RCC 7860 (cell line): ENCODE results near the gene WTIP.
A peak's percentile ranks its signal among the peaks of the same experiment; 100 is the strongest.
"Not testable (repeated sequence)": the region's sequence is repeated elsewhere in the genome, so short reads cannot be mapped to it uniquely, and the experiment has no call there.

Source experiments
- DNase-seq: peaks from one replicate; pipeline ENCODE4 v3.0.0-alpha.2; 2015; ENCODE audit warnings: low spot score
- FAIRE-seq: peaks from 2 replicates; lab custom pipeline; 2012; peaks lifted over from hg19 to GRCh38; lab: Jason Lieb, UNC

The WTIP gene

GRCh38 chr19:34502582-34503411, 21.2 kb downstream of the WTIP start:
- FAIRE-seq: no peak
- no peak for DNase-seq

GRCh38 chr19:34503531-34504272, 22.1 kb downstream of the WTIP start:
- no peak for DNase-seq
- no peak for FAIRE-seq

- FAIRE-seq (no peak), DNase-seq (no peak)
Measured at GRCh38 chr19:34504273-34504808, 22.8 kb downstream of the WTIP start.

- DNase-seq (no peak), FAIRE-seq (no peak)
Measured at GRCh38 chr19:34504809-34505291, 23.3 kb downstream of the WTIP start.

GRCh38 chr19:34505321-34506025, 23.9 kb downstream of the WTIP start:
- FAIRE-seq: no peak
- no peak for DNase-seq

- FAIRE-seq: no peak
Measured at GRCh38 chr19:34506026-34506370, 24.4 kb downstream of the WTIP start.

GRCh38 chr19:34507414-34508067, 26.0 kb downstream of the WTIP start:
- FAIRE-seq (no peak), DNase-seq (no peak)

More at GRCh38 chr19:34506026-34506370, 24.4 kb downstream of the WTIP start:
- DNase-seq: no peak

GRCh38 chr19:34508540-34508939, 27.0 kb downstream of the WTIP start:
- DNase-seq: no peak
- no peak for FAIRE-seq

GRCh38 chr19:34510904-34511303, 29.3 kb downstream of the WTIP start:
- not testable (repeated sequence) for FAIRE-seq, DNase-seq

GRCh38 chr19:34512254-34512822, 30.8 kb downstream of the WTIP start:
- FAIRE-seq (no peak), DNase-seq (no peak)

- no peak for DNase-seq
- FAIRE-seq: no peak
Measured at GRCh38 chr19:34513767-34514166, 32.2 kb downstream of the WTIP start.

GRCh38 chr19:34519602-34520001, 38.0 kb downstream of the WTIP start:
- no peak for FAIRE-seq
- no peak for DNase-seq

GRCh38 chr19:34523408-34523807, 41.9 kb downstream of the WTIP start:
- DNase-seq (no peak), FAIRE-seq (no peak)

GRCh38 chr19:34525001-34525400, 43.4 kb downstream of the WTIP start:
- DNase-seq (no peak), FAIRE-seq (peak; percentile 93)

GRCh38 chr19:34534206-34534605, 52.6 kb downstream of the WTIP start:
- no peak for FAIRE-seq

GRCh38 chr19:34539396-34539795, 57.8 kb downstream of the WTIP start:
- FAIRE-seq (no peak), DNase-seq (no peak)

More at GRCh38 chr19:34534206-34534605, 52.6 kb downstream of the WTIP start:
- DNase-seq: no peak

GRCh38 chr19:34540811-34541557, 59.4 kb downstream of the WTIP start:
- no peak for FAIRE-seq

GRCh38 chr19:34549833-34550232, 68.3 kb downstream of the WTIP start:
- no peak for DNase-seq
- no peak for FAIRE-seq

More at GRCh38 chr19:34540811-34541557, 59.4 kb downstream of the WTIP start:
- DNase-seq: no peak

- DNase-seq: no peak
- no peak for FAIRE-seq
Measured at GRCh38 chr19:34555447-34555846, 73.9 kb downstream of the WTIP start.
